ENCODE measurements around the gene TIGAR.

Gene TIGAR

DNA sequence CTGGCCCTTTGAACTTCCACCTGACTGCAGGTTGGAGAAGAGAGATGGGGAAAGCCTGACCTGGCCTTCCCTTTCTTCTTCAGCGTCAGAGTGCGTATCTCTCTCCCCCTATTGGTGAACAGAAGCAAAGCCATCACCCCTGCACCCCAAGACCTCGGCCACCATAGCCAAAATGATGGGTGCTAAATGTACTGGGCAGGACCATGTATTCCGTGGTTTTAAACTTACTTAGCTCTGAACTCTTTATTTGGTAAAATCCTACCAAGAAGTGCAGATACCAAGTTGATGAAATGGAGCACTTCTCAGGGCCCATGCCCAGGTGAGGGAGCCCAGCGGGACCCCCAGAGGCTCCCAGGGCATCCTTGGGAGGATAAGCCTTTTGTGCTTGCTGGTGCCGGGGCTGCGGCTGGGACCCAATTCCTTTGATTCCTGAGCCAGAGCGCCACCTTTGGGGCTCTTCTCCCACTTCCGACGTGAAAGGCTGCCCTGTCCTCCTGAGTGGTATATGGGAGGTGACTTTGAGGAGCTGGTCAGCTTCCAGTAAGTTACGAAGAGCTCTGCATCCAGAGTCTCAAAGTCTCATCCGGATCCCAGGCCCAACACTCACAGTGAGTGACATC, 38.0 kb upstream of the TIGAR start:
- DNase-seq, result no peak

GRCh38 chr12:4283512-4284255, 37.3 kb upstream of the TIGAR start:
- DNase-seq, result no peak

DNA sequence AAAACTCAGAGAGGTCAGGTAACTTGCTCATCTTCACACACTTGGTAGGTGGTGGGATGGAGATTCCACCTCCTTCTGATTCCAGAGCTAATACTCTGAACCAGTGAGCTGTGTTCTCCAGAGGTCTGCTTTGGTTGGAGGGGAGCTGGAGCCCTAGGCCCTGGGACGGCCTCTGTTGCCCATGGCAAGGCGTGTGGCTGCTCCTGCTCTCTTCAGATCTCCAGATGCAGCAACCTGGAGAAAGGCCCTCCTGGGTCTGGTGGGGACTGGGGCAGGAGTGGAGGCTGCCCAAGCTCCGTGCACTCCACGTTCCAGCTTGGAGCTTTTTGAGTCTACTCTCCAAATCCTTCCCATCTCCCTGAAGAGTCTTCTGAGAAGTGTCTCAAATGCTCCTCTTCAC, 36.7 kb upstream of the TIGAR start:
- DNase-seq, result no peak

DNA sequence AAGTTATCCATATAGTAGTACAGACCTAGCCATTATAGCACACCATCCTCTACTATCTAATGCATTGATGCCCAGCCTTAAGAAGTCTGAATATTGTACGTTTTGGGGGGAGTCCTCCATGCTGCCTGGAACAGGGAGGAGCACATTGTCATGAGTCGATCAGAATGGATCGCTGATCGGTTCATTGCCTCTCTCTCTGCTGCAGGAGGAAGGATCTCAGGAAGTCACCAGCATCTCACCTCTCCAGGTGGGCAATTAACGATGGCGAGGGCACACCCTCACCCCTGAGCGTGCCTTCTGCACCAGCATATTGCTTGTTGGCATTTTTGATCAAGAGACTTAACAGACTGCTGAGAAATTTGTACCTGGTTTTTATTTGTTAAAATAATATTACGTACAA, 35.9 kb upstream of the TIGAR start:
- DNase-seq, result no peak

GRCh38 chr12:4286228-4286627, 34.8 kb upstream of the TIGAR start:
- no peak for DNase-seq

DNA sequence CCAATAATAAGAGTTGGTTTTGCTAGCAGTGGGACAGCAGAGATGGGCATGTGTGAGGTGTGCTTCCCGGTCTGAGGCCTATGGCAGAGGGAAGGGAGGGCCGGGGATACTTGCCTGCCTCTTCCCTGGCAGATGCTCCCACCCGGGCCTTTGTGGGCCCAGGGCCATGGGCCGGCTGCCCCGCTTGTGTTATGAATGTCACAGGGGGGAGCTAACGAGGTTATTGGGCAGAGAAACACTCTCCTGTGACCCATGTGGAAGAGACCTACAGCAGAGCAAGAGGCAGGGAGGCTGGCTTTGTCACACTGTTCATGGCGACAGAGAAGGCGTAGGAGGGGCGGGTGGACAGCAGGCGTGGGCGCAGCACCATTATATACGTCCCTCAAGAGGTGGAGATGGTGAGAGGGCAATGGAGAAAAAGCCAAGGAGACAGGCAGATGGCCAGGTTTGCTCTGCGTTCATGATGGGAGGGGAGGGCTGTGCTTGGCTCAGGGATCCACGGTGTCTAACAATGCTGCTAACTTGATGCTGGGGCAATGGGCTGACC, 34.2 kb upstream of the TIGAR start:
- DNase-seq, result no peak

GRCh38 chr12:4287325-4288211, 33.4 kb upstream of the TIGAR start:
- DNase-seq, result no peak

- no peak for DNase-seq
Observed at GRCh38 chr12:4288296-4289131, 32.5 kb upstream of the TIGAR start.

- DNase-seq, result no peak
Observed at GRCh38 chr12:4289231-4289878, 31.7 kb upstream of the TIGAR start.

GRCh38 chr12:4289998-4290790, 30.8 kb upstream of the TIGAR start:
- DNase-seq, result no peak

DNA sequence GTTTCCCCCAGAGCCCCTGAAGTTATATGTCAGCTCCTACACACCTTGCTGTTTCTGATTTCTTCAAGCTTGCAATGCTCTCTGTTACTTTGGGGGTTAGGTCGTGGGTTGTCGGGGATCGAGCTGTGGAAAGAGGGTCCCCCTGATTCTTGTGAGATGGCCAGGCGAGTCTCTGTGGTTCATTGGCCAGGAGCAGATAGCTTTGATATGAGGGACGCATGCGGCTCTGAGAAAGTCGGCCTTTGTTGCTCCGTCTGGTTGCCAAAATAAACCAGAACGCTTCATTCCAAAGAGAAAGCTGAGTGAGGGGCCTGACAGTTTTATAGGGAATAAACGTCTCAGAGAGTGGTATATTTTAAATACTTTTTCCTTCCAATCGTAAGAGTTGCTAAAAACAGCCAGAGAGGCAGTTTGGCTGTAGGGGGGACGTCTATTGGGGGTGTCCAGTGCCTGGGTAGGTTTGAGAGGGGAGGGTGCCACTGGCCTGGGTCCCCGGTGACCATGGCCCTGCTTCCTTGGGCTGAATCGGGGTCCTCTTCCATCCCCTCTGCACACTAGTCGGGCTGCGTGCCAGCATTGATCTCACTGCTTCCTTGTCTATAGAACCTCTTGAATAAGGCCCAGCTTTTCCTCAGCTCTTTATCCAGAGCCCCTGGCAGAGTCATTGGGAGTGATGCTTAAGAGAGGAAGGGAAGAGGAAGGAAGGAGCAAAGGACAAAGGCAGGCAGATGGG, 28.5 kb upstream of the TIGAR start:
- DNase-seq, result no peak

GRCh38 chr12:4293299-4293965, 27.6 kb upstream of the TIGAR start:
- no peak for DNase-seq

GRCh38 chr12:4293966-4294505, 27.0 kb upstream of the TIGAR start:
- DNase-seq, result no peak

DNA sequence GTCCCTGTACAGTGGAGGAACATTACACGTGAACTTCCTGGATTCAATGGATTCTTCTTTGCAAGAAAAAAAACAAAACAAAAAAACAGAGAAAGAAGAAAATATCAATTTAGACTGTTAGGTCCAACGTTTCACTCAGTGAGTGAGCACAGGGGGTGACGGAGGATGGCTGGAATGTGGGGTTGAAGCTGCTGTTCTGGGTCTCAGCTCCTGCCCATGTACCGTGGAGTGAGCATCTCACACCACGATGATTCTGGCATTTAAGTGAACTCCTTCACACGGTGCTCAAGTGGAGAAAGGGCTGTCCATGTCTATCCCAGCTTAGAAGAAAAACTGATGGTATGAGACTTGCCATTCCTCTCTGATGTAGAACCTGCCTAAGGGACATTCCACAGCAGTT, 24.3 kb upstream of the TIGAR start:
- DNase-seq, result no peak

DNA sequence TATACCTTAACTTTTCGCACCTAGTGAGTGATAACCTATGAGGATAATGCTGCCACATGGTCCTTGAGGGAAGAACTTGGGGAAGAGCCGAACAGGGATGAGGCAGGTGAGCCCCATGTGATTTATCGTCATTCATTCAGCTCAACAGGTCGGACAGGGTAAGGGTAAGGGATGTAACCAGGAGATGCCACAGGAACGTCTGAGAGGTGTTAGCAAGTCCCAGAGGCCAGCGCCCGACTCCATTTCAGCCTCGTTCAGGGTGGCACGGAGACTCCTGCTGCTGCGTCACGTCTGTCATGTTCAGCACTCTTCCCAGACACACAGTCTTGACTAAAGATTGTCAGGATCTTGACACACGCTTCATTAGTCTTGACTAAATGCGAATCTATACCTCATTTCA, 23.4 kb upstream of the TIGAR start:
- no peak for DNase-seq

GRCh38 chr12:4300883-4301282, 20.1 kb upstream of the TIGAR start:
- DNase-seq, result no peak

- no peak for DNase-seq
Observed at GRCh38 chr12:4301932-4302501, 19.0 kb upstream of the TIGAR start.

DNA sequence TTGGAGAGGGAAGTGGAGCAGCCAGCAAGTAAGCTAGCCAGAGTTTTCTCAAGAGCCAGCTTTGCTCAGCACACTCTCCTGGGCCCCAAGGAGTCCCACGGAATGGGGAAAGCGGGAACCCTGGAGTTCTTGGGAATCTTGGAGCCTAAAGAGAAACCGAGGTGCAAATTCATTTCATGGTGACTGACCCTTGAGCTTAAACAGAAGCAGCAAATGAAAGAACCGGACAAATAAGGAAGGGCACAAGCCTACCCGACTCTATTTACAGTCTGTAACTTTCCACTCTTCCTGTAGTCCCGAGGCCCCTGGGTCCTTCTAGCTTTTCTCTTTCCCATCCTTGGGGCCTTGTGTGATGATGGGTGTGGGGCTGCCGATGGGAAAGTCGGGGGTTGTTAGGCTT, 18.1 kb upstream of the TIGAR start:
- DNase-seq, result no peak

GRCh38 chr12:4303750-4304149, 17.3 kb upstream of the TIGAR start:
- no peak for DNase-seq
